Fibroblast of villous mesenchyme (primary cell): Measurements from ENCODE around the gene BTBD10. TPM values are rescaled to one million over a fixed set of nuclear protein-coding genes. Genes with fewer than 3 reads are reported as not detected.

Experiments
- DNase-seq: peaks from one replicate; pipeline ENCODE4 v3.0.0-alpha.2; 2010; ENCODE audit warnings: low read depth
- H3K4me3 ChIP-seq: 2 replicates; pipeline ENCODE4 v1.5.1; 2011; ENCODE audit warnings: low read depth, mild to moderate bottlenecking, low read length
- total RNA-seq: library from RNA; depleted of rRNA; stranded (reverse); fragments of >200 nt; gene quantifications from 2 replicates; pipeline ENCODE4 v1.2.3, GENCODE V29; 2012
- TF ChIP-seq, protein P1 (sequence below): IDR thresholded peaks from 2 replicates; pipeline ENCODE4 v1.5.1; 2012; ENCODE audit warnings: low read depth, mild to moderate bottlenecking, low read length; ENCODE audit not compliant: insufficient read depth

The BTBD10 gene
- total RNA-seq, 1 donor, result 62.6 TPM

DNA sequence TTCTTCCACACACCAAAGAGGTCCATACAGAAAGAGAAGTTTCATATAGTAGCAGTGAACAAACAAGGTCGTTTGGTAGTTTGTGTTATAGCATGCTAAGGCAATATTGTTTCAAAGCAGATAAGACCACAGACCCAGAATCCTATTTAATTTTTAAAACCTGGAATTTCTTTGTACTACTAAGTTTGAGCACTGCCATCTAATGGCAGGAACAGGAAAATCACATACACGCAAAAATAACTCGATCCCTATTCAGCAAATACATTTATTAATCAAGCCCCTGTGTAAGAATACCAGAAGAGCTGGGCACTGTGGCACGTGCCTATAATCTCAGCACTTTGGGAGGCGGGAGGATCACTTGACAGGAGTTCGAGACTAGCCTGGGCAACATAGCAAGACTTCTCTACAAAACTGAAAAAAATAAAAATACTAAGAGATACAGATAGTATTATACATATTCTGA is 2.9 kb upstream of the BTBD10 start:
- DNase-seq, result peak; percentile 38
- TF ChIP-seq, protein P1, sequence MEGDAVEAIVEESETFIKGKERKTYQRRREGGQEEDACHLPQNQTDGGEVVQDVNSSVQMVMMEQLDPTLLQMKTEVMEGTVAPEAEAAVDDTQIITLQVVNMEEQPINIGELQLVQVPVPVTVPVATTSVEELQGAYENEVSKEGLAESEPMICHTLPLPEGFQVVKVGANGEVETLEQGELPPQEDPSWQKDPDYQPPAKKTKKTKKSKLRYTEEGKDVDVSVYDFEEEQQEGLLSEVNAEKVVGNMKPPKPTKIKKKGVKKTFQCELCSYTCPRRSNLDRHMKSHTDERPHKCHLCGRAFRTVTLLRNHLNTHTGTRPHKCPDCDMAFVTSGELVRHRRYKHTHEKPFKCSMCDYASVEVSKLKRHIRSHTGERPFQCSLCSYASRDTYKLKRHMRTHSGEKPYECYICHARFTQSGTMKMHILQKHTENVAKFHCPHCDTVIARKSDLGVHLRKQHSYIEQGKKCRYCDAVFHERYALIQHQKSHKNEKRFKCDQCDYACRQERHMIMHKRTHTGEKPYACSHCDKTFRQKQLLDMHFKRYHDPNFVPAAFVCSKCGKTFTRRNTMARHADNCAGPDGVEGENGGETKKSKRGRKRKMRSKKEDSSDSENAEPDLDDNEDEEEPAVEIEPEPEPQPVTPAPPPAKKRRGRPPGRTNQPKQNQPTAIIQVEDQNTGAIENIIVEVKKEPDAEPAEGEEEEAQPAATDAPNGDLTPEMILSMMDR, result peak; percentile 50
- H3K4me3 ChIP-seq, result no peak overlapping the region

DNA sequence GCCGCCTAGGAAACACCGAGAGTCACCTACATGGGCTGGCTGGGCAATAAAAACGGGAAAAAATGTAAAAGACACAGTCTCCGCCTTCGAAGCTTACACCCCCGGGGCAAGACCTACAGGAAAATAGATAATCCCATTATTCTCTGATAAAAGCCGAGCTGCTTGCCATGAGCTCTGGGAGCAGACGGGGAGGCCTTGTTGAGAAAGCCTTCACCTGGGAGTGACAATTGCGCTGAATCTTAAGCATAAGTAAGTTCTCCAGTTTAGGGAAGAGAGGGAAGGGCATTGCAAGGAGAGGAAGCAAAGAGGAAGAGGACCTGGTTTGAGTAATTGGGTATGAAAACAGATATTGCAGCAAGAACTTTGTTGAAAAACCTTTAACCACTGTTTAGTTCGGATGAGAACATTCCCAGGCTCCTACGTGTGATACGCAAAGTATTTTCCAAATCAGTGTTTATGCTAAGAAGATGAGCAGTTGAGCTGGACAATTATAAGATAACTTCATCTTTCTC is 813 bp upstream of the BTBD10 start:
- TF ChIP-seq, protein P1, result no peak
- DNase-seq, result no peak
- H3K4me3 ChIP-seq, result peak overlapping the region; percentile 99

DNA sequence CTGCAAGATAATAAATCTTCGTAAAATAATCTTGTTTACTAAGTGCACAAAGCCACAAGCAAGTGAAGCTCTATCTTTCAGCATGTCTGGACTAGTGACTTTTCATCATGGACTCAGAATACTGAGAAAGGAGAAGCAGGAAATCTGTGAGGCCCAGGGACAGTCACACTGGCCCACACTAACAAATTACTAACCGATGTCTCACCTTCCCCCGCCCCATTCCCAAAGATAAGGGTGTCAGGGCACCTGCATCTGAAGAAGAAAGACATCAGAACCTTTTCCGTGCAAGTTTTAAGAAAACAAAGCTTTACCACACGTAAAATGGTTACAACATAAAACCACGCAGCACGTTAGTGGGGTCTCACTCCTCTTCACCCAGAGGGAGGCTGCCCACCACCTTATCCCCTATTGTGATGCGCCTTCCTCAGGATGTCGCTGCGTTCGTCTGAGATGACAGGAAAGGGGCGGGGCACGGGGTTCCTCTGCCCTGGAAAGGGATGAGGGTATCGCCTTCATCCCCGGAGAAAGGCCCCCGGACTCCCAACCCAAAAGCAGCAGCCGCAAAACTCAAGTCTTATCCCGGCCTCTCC is 616 bp downstream of the BTBD10 start:
- peak overlapping the region; percentile 99 for H3K4me3 ChIP-seq
- DNase-seq, result peak; percentile 38
- TF ChIP-seq, protein P1, result no peak

DNA sequence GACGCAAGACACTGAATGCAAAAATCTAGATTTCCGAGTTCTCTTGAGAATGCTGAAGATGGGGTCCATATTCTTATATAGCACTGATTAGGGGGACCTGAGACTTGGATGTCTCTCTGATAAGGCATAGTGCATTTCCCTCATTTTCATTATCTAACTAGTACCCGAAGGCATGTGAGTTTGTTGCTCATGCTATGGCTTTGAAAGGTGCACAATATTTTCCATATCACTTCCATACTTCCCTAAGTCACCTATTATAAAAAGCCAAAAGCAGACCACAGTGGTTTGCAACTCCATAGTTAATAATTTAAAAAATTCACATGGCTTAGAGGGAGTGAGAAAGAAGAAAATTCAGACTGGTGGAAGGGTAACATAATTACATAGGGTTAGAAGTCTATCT is 1.7 kb downstream of the BTBD10 start:
- H3K4me3 ChIP-seq, result no peak overlapping the region
- TF ChIP-seq, protein P1, result no peak
- no peak for DNase-seq

DNA sequence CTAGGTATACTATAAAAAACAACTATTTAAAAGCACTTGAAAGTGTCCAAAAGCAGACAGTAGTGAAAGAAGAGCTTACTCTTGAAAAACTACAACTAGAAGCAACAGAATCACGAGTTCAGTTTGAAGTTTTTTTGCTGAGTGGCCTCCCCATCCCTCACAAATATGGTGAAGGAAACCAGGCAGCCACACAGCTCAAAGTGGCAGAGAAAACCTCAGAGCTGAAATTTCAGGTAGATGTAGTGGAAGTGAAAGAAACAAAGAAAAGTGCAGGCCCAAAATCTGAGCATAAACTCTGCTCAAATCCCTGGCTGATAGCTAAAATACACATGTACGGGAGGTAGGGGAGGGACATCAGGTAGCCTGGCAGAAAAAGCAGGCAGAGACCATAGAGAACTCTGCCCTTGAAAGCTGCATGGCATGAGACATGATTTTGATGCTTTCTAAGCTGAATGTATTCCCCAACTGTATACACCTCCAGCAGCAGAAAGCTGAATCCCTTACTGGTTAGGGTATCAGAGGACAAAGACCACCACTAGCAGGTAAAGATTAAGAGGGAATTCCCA is 12.1 kb downstream of the BTBD10 start:
- H3K4me3 ChIP-seq, result no peak overlapping the region
- TF ChIP-seq, protein P1, result no peak
- no peak for DNase-seq

DNA sequence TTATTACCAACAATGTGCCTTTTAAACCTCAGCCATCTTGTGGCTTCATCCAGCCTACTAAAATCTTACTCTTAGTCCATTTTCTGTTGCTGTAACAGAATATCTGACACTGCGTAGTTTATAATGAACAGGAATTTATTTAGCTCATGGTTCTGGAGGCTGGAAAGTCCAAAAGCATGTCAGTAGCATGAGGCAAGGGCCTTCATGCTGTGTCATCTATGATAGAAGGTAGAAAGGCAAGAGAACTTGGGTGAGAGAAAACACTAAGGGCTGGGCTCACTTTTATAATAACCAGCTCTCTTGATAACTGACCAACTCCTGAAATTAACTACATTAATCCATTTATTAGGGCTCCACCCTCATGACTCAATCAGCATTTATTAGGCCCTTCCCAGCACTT is 13.5 kb downstream of the BTBD10 start:
- no peak for DNase-seq
- no peak overlapping the region for H3K4me3 ChIP-seq
- TF ChIP-seq, protein P1, result no peak
